ENCODE measurements around the gene CLASP1.

DNA sequence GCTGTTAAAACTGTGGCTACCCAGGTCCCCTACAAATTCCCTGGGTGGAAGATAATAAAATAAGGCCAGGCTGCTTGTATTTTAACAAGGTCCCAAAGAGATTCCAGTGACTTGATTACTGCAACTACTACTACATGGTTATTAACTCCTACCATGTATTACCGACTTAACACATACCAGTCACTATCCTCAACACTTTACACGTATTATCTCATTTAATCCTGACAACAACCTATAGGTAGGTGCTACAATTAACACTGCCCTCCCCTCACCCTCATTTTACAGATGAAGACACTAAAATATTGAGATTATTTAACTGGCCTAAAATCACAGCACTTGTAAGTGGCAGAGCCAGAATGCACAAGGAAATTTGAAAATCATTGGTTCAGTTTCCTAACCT lies 5.4 kb downstream of the CLASP1 start:
- TF ChIP-seq, protein P1, sequence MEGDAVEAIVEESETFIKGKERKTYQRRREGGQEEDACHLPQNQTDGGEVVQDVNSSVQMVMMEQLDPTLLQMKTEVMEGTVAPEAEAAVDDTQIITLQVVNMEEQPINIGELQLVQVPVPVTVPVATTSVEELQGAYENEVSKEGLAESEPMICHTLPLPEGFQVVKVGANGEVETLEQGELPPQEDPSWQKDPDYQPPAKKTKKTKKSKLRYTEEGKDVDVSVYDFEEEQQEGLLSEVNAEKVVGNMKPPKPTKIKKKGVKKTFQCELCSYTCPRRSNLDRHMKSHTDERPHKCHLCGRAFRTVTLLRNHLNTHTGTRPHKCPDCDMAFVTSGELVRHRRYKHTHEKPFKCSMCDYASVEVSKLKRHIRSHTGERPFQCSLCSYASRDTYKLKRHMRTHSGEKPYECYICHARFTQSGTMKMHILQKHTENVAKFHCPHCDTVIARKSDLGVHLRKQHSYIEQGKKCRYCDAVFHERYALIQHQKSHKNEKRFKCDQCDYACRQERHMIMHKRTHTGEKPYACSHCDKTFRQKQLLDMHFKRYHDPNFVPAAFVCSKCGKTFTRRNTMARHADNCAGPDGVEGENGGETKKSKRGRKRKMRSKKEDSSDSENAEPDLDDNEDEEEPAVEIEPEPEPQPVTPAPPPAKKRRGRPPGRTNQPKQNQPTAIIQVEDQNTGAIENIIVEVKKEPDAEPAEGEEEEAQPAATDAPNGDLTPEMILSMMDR (IDR thresholded peaks at IDR 0.05) = no peak
- TF ChIP-seq POLR2A (IDR thresholded peaks at IDR 0.05) = no peak
